ENCODE measurements around the gene SKOR2. TPM values are rescaled to one million over a fixed set of nuclear protein-coding genes. Genes with fewer than 3 reads are reported as not detected.
A peak's percentile ranks its signal among the peaks of the same experiment; 100 is the strongest.

SKOR2 gene, protein sequence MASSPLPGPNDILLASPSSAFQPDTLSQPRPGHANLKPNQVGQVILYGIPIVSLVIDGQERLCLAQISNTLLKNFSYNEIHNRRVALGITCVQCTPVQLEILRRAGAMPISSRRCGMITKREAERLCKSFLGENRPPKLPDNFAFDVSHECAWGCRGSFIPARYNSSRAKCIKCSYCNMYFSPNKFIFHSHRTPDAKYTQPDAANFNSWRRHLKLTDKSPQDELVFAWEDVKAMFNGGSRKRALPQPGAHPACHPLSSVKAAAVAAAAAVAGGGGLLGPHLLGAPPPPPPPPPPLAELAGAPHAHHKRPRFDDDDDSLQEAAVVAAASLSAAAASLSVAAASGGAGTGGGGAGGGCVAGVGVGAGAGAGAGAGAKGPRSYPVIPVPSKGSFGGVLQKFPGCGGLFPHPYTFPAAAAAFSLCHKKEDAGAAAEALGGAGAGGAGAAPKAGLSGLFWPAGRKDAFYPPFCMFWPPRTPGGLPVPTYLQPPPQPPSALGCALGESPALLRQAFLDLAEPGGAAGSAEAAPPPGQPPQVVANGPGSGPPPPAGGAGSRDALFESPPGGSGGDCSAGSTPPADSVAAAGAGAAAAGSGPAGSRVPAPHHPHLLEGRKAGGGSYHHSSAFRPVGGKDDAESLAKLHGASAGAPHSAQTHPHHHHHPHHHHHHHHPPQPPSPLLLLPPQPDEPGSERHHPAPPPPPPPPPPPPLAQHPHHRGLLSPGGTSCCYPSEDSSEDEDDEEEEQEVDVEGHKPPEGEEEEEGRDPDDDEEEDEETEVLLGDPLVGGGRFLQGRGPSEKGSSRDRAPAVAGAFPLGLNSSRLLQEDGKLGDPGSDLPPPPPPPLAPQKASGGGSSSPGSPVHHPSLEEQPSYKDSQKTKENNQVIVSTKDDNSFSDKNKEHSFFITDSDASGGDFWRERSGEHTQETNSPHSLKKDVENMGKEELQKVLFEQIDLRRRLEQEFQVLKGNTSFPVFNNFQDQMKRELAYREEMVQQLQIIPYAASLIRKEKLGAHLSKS
- polyA plus RNA-seq (2013), result not detected in 2 replicates

- H3K23ac ChIP-seq (ENCODE audit: low read length), result no peak within 1 kb of the TSS
- H3K9me3 ChIP-seq (ENCODE audit: insufficient read depth, low read depth, low read length), result peaks cover 12% of the 10 kb centered on the region
- no peak for DNase-seq
- H3K79me2 ChIP-seq (ENCODE audit: control insufficient read depth, insufficient read depth, low read length, poor library complexity), result no peaks in the 10 kb centered on the region
- H3K4me2 ChIP-seq (ENCODE audit: low read length), result peak within 1 kb of the TSS; percentile 52
- WGBS (ENCODE audit: extremely low coverage, insufficient coverage, insufficient read length), result no CpG with 5 or more reads among the region's 55 CpGs
- no peak within 1 kb of the TSS for H3K9ac ChIP-seq (ENCODE audit: low read length)
- H3K79me1 ChIP-seq (ENCODE audit: low read length), result no peaks in the 10 kb centered on the region
- no peak within 1 kb of the TSS for H4K91ac ChIP-seq (ENCODE audit: low read depth, low read length)
- no peak within 1 kb of the TSS for H2BK5ac ChIP-seq (ENCODE audit: low read depth, low read length, poor library complexity)
- H3K27ac ChIP-seq (ENCODE audit: low read depth, low read length), result no peak within 1 kb of the TSS
- no peak within 1 kb of the TSS for H2BK120ac ChIP-seq (ENCODE audit: insufficient read depth, low read length, poor library complexity)
- H3K27me3 ChIP-seq (ENCODE audit: insufficient read depth, low read length), result peaks cover 80% of the 10 kb centered on the region
- peaks cover 4 to 10% of the 10 kb centered on the region in 2 experiments for H3K4me1 ChIP-seq (ENCODE audit: control insufficient read depth in 1 of 2, insufficient read depth in 2 of 2, low read length in 2 of 2)
- H3K18ac ChIP-seq (ENCODE audit: low read length), result no peak within 1 kb of the TSS
- no peak within 1 kb of the TSS for H2AFZ ChIP-seq (ENCODE audit: insufficient read depth, low read length, poor library complexity)
- no peaks in the 10 kb centered on the region for H3K36me3 ChIP-seq (ENCODE audit: control insufficient read depth in 1 of 2, insufficient read depth in 2 of 2, low read length in 2 of 2)
- no peak within 1 kb of the TSS for H2AK5ac ChIP-seq (ENCODE audit: low read length)
- H3K4ac ChIP-seq (ENCODE audit: low read depth, low read length), result no peak within 1 kb of the TSS
- no peak within 1 kb of the TSS for H2BK12ac ChIP-seq (ENCODE audit: low read length)
- no peak within 1 kb of the TSS for H3K4me3 ChIP-seq (ENCODE audit: low read depth, low read length)
- no peak within 1 kb of the TSS for H4K8ac ChIP-seq (ENCODE audit: low read depth, low read length)
- no peak within 1 kb of the TSS for H3K14ac ChIP-seq (ENCODE audit: low read length)
- H4K12ac ChIP-seq (ENCODE audit: low read depth, low read length), result no peak within 1 kb of the TSS
Measured at GRCh38 chr18:47251289-47252120, at the start of gene SKOR2. SKOR2 (minus strand) TSS chr18:47251660; CDS start chr18:47249183, 2,477 bp downstream.

DNA sequence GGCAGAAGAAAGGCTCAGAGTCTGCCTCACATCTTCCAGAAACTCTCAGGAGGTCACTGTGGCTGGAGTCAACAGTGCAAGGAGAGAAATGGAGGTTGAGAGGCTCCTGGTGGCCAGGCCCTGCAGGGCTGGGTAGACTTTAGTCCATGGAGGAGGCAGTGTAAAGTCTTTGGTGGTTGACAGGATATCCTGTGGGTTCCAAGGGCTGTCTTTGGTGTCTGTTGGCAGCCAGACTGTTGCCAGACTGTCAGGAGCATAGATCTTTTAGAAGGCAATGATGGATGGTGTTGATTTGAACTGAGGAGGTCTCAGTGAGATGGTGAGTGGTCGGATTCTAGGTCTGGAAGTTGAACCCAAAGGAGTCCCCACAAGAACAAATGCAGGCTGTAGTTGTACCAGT is 45.0 kb upstream of the SKOR2 start:
- H3K14ac ChIP-seq (ENCODE audit: low read length), result no peak overlapping the region
- no peaks in the 10 kb centered on the region for H3K4me1 ChIP-seq (ENCODE audit: control insufficient read depth in 1 of 2, insufficient read depth in 2 of 2, low read length in 2 of 2)
- H4K12ac ChIP-seq (ENCODE audit: low read depth, low read length), result no peak overlapping the region
- H3K9ac ChIP-seq (ENCODE audit: low read length), result no peak overlapping the region
- DNase-seq, result no peak
- no peak overlapping the region for H2BK12ac ChIP-seq (ENCODE audit: low read length)
- H3K4me3 ChIP-seq (ENCODE audit: low read depth, low read length), result no peak overlapping the region
- no CpG with 5 or more reads among the region's 1 CpG for WGBS (ENCODE audit: extremely low coverage, insufficient coverage, insufficient read length)
- no peaks in the 10 kb centered on the region for H3K36me3 ChIP-seq (ENCODE audit: control insufficient read depth in 1 of 2, insufficient read depth in 2 of 2, low read length in 2 of 2)
- H3K18ac ChIP-seq (ENCODE audit: low read length), result no peak overlapping the region
- no peaks in the 10 kb centered on the region for H3K9me3 ChIP-seq (ENCODE audit: insufficient read depth, low read depth, low read length)
- H3K4ac ChIP-seq (ENCODE audit: low read depth, low read length), result no peak overlapping the region
- H3K23ac ChIP-seq (ENCODE audit: low read length), result no peak overlapping the region
- no peaks in the 10 kb centered on the region for H3K79me2 ChIP-seq (ENCODE audit: control insufficient read depth, insufficient read depth, low read length, poor library complexity)
- H3K79me1 ChIP-seq (ENCODE audit: low read length), result no peaks in the 10 kb centered on the region
- H2AFZ ChIP-seq (ENCODE audit: insufficient read depth, low read length, poor library complexity), result no peak overlapping the region
- no peak overlapping the region for H2BK120ac ChIP-seq (ENCODE audit: insufficient read depth, low read length, poor library complexity)
- H4K91ac ChIP-seq (ENCODE audit: low read depth, low read length), result no peak overlapping the region
- no peak overlapping the region for H2AK5ac ChIP-seq (ENCODE audit: low read length)
- H3K27me3 ChIP-seq (ENCODE audit: insufficient read depth, low read length), result no peaks in the 10 kb centered on the region
- H3K27ac ChIP-seq (ENCODE audit: low read depth, low read length), result no peak overlapping the region
- no peak overlapping the region for H4K8ac ChIP-seq (ENCODE audit: low read depth, low read length)
- no peak overlapping the region for H2BK5ac ChIP-seq (ENCODE audit: low read depth, low read length, poor library complexity)
- no peak overlapping the region for H3K4me2 ChIP-seq (ENCODE audit: low read length)

GRCh38 chr18:47294801-47295200 is 43.3 kb upstream of the SKOR2 start:
- no peak overlapping the region for H3K27ac ChIP-seq (ENCODE audit: low read depth, low read length)
- no peak overlapping the region for H4K8ac ChIP-seq (ENCODE audit: low read depth, low read length)
- no peak overlapping the region for H3K14ac ChIP-seq (ENCODE audit: low read length)
- no CpG with 5 or more reads among the region's 3 CpGs for WGBS (ENCODE audit: extremely low coverage, insufficient coverage, insufficient read length)
- no peaks in the 10 kb centered on the region for H3K79me1 ChIP-seq (ENCODE audit: low read length)
- no peak overlapping the region for H2BK12ac ChIP-seq (ENCODE audit: low read length)
- H3K18ac ChIP-seq (ENCODE audit: low read length), result no peak overlapping the region
- no peaks in the 10 kb centered on the region for H3K36me3 ChIP-seq (ENCODE audit: control insufficient read depth in 1 of 2, insufficient read depth in 2 of 2, low read length in 2 of 2)
- no peaks in the 10 kb centered on the region for H3K79me2 ChIP-seq (ENCODE audit: control insufficient read depth, insufficient read depth, low read length, poor library complexity)
- no peak overlapping the region for H2BK120ac ChIP-seq (ENCODE audit: insufficient read depth, low read length, poor library complexity)
- no peak overlapping the region for H3K9ac ChIP-seq (ENCODE audit: low read length)
- H3K4me1 ChIP-seq (ENCODE audit: control insufficient read depth in 1 of 2, insufficient read depth in 2 of 2, low read length in 2 of 2), result no peaks in the 10 kb centered on the region
- H2AK5ac ChIP-seq (ENCODE audit: low read length), result no peak overlapping the region
- H3K27me3 ChIP-seq (ENCODE audit: insufficient read depth, low read length), result no peaks in the 10 kb centered on the region
- H3K4me2 ChIP-seq (ENCODE audit: low read length), result no peak overlapping the region
- H3K9me3 ChIP-seq (ENCODE audit: insufficient read depth, low read depth, low read length), result no peaks in the 10 kb centered on the region
- no peak overlapping the region for H4K91ac ChIP-seq (ENCODE audit: low read depth, low read length)
- no peak overlapping the region for H2BK5ac ChIP-seq (ENCODE audit: low read depth, low read length, poor library complexity)
- no peak overlapping the region for H4K12ac ChIP-seq (ENCODE audit: low read depth, low read length)
- H3K4ac ChIP-seq (ENCODE audit: low read depth, low read length), result no peak overlapping the region
- no peak overlapping the region for H2AFZ ChIP-seq (ENCODE audit: insufficient read depth, low read length, poor library complexity)
- DNase-seq, result no peak
- no peak overlapping the region for H3K23ac ChIP-seq (ENCODE audit: low read length)
- H3K4me3 ChIP-seq (ENCODE audit: low read depth, low read length), result no peak overlapping the region

DNA sequence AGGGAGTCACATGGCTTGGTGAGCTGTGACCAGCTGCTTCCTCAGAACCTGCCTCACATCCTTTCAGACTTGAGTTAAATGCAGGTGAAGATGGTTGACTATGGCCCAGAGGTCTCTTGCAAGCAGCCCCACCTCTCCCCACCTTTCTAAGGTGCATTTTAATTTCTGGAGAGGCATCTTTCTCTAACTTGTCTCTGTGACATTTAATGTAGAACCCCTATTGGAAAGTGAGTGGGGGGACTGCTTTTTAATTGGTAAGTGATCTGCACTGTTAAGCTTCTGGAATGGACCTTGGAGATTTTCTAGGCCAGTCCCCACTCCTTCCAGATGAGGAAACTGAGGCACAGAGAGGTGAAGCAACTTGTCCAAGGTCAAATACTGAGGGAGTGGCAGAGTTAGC is 37.3 kb upstream of the SKOR2 start:
- no peak overlapping the region for H3K4me3 ChIP-seq (ENCODE audit: low read depth, low read length)

More for the DNA sequence above, 37.3 kb upstream of the SKOR2 start:
- Histone ChIP-seq H3K36me3 (ENCODE audit: control insufficient read depth in 1 of 2, insufficient read depth in 2 of 2, low read length in 2 of 2) (no peaks in the 10 kb centered on the region), H2BK12ac (ENCODE audit: low read length) (no peak overlapping the region), H3K9ac (ENCODE audit: low read length) (no peak overlapping the region), H3K79me1 (ENCODE audit: low read length) (no peaks in the 10 kb centered on the region), H4K91ac (ENCODE audit: low read depth, low read length) (no peak overlapping the region), H4K12ac (ENCODE audit: low read depth, low read length) (no peak overlapping the region), H3K9me3 (ENCODE audit: insufficient read depth, low read depth, low read length) (peaks cover 2% of the 10 kb centered on the region), H3K79me2 (ENCODE audit: control insufficient read depth, insufficient read depth, low read length, poor library complexity) (no peaks in the 10 kb centered on the region), H3K14ac (ENCODE audit: low read length) (no peak overlapping the region), H3K23ac (ENCODE audit: low read length) (no peak overlapping the region), H2AFZ (ENCODE audit: insufficient read depth, low read length, poor library complexity) (no peak overlapping the region), H3K18ac (ENCODE audit: low read length) (no peak overlapping the region), H2AK5ac (ENCODE audit: low read length) (no peak overlapping the region), H3K27me3 (ENCODE audit: insufficient read depth, low read length) (no peaks in the 10 kb centered on the region), H2BK120ac (ENCODE audit: insufficient read depth, low read length, poor library complexity) (no peak overlapping the region), H3K4me2 (ENCODE audit: low read length) (no peak overlapping the region), H3K4ac (ENCODE audit: low read depth, low read length) (no peak overlapping the region), H2BK5ac (ENCODE audit: low read depth, low read length, poor library complexity) (no peak overlapping the region), H3K4me1 (ENCODE audit: control insufficient read depth in 1 of 2, insufficient read depth in 2 of 2, low read length in 2 of 2) (no peaks in the 10 kb centered on the region), H4K8ac (ENCODE audit: low read depth, low read length) (no peak overlapping the region), H3K27ac (ENCODE audit: low read depth, low read length) (no peak overlapping the region)
- no peak for DNase-seq

Data from trophoblast cell (in vitro differentiated cells and primary cell).